ENCODE results near the gene CFAP54. TPM values are rescaled to one million over a fixed set of nuclear protein-coding genes. Genes with fewer than 3 reads are reported as not detected.
A peak's percentile ranks its signal among the peaks of the same experiment; 100 is the strongest.
"Not testable (repeated sequence)": the region's sequence is repeated elsewhere in the genome, so short reads cannot be mapped to it uniquely, and the experiment has no call there.

The CFAP54 gene
- total RNA-seq, 2 donors from 2014 or later = 0.38 to 0.97 TPM

DNA sequence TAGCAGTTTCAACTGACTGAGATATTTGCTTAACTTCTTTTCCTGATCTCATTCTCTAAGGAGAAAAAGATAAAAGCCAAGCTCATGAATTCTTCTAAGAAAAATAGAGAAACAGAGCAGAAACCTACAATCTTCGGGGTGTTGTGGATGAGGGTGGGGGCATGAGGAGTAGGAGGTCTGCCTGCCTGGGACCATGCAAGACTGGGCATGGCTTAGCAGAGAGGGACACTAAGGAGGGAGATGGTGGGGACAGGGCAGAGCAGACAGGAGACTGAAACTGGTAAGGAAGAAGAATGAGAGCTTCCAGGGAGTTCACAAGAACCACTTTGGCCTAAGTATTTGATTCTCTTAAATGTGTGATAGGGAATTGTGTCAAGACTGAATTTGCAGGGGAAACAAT, 188.0 kb downstream of the CFAP54 start:
- no peak for DNase-seq
- no peak for ATAC-seq
- intact Hi-C loops (cut with DNase I) = no loop called here

DNA sequence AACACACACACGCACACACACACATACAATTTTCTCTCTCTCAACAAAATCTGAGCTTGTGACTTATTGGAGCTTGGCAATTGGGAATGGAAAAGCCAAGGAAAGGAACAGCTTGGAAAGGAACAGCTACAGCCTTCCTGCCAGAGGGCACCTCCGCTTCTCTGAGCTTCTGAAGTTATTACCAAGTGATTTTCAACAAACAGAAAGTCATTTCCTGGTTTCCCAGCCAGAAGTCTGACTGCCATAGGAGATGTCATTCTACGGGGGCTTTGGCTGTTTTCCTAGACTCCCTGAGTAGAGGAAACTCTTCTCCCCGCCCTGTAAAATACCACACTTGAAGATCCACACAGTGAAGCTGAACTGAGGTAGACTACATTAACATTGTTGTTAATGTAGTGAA, 198.3 kb downstream of the CFAP54 start:
- intact Hi-C loops (cut with DNase I) = no loop called here
- no peak for ATAC-seq

DNA sequence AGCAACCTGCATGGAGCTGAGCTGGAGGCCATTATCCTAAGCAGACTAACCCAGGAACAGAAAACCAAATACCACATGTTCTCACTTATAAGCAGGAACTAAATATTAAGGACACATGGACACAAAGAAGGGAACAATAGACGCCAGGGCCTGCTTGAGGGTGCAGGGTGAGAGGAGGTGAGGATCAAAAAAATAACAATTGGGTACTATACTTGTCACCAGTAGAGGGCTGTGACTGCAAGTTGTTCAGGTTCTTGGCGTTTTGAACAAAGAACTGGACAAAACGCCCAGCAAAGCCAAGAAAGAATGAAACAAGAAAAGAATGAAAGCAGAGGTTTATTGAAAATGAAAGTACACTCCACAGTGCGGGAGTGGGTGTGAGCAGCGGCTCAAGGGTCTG, 209.1 kb downstream of the CFAP54 start:
- DNase-seq = no peak
- no peak for ATAC-seq
- intact Hi-C loops (cut with DNase I) = no loop called here

More for the DNA sequence above, 198.3 kb downstream of the CFAP54 start:
- no peak for DNase-seq

DNA sequence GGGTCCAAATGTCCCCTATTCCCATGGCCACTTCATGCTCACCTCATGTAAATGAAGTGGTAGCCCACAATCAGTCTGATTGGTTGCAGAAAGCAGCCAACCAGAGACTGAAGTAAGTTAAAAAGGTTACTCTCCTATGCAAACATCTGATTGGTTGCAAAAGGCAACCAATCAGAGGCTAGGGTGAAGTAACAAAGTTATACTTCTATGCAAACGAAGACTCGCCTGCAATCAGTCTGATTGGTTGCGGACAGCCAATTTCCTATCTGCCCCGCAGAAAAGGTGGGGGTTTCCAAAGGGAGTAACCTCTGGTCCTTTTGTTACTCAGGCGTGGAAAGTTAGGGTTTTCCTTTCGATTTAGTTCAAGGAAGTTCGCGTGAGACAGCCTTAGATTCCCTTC, 209.6 kb downstream of the CFAP54 start:
- intact Hi-C loops (cut with DNase I) = no loop called here
- DNase-seq (no peak), ATAC-seq (no peak)

DNA sequence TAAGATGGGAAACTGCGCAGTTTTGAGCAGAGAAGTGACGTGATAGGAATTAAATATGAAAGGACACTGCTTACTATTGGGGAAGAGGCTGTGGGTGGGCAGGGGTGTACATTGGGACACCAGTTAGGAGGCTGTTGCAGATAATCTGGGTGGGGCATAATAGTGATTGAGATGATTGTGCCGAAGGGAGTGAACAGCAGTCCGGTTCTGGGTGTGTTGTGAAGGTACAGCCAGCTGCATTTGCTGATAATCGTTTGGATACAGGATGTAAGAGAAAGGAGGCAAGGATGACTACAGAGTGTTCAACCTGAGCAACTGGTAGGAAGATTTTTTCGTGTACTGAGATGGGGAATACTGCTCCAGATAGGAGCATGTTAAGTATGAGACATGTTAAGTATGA, 212.5 kb downstream of the CFAP54 start:
- ATAC-seq = no peak
- intact Hi-C loops (cut with DNase I) = no loop called here
- no peak for DNase-seq

DNA sequence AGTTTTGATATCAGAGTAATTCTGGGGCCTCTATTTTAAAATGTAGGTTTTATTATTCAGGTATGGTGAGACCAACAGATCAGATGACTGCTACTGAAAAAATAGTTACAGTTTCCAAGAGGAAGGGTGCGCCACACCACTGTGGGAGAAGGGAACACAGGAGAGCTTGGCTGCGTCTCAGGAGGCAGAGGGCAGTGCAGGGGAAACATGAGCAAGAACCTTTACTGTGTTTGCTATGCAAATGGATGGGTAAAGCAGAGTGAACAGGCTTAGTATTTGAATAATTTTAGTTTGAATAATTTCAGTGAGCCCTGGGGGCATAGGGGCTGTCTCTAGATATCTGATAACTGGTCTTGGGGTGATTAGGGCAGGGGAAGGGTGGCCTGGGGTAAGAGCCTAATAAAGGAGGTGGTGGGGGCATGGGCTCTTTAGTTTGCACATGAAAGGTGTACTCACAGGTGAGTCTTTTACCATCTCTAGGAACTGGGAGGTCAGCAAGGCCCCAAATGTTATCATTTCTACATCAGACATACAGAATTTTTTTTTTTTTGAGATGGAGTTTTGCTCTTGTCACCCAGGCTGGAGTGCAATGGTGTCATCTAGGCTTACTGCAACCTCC, 220.9 kb downstream of the CFAP54 start:
- DNase-seq = no peak
- intact Hi-C loops (cut with DNase I) = no loop called here
- no peak for ATAC-seq

DNA sequence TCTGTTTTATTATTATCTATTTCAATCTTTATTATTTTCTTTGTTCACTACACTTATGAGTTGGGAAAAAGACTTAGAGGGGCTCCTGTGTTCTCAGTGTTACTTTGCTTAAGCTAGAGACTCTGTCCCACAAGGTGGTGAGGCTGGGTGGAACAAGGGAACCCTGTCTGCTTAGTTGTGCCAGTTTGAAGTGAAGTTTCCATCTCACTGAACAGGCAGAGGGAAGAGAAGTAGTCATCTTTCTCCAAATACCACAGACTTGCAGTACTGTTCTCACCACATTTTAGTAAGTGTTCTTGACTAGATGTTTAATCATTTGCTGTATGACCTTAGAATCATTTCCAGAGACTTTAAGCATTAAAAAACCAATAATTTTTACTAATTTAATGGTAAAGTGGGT, 222.0 kb downstream of the CFAP54 start:
- intact Hi-C loops (cut with DNase I) = no loop called here
- DNase-seq (no peak), ATAC-seq (no peak)

DNA sequence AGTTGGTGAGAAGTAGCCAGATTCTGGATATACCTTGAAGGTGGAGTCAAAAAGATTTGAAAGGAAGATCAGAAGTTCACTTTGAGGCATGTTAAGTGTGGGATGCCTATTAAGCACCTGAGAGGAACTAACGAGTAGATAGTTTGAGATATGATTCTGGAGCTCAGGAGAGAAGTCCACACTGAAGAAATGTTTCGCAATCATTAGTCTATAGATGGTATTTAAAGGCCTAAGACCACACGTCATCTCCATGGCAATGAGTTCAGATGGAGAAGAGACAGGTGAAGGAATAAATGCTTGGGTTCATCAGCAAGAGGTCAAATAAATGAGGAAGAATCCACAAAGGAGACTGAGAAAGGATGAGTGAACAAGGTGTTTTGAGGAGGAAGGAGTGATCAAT, 224.8 kb downstream of the CFAP54 start:
- DNase-seq (no peak), ATAC-seq (no peak)
- intact Hi-C loops (cut with DNase I) = no loop called here

DNA sequence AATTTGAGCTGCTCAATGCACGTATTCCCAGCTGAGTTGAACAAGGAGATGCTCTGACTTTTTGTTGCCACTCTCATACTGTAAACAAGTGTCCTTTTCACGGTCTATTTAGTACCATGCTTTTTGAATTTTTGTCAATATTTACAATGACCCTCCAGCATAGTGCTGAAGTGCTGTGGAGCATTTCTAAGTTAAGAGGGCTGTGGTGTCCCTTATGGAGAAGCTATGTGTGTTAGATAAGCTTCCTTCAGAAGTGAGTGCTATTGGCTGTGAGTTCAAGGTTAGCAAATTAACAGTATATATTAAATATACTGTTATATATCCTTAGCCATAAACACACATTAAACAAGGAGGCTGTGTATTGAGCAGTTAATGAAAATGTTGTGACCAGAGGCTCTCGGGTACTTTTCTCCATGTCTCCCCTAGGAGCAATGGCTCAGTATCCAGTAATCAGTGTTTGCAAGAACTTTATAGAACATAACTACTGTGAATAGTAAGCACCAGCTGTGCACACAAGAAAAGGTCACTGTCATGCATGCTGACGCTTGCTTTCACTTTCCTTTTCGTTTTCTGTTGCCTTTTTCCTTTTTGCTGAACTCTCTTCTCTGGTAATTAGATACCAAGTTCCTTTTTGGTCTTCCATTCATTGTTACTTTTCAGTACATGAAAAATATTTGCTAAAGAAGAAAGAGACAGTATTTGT, 230.4 kb downstream of the CFAP54 start:
- intact Hi-C loops (cut with DNase I) = no loop called here
- DNase-seq (no peak), ATAC-seq (peak in 1 of 2 donors; percentile 37)

DNA sequence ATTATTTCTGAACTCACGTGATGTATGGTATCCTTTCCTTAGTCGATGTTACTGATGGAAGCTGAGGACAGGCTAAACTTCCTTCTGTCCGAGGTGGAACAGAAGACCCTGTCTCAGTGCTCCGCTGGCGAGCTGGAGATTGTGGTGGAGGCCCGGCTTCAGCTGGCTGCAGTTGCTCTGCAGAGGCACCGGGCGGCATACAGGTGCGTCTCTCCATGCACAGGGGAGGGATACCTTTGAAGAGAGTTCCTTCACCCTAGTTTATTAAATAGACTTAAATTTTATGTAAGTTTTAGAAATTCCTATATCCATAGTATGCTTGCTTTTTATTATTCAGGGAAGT, 231.0 kb downstream of the CFAP54 start:
- peak in 1 of 2 donors; percentile 27 for ATAC-seq
- intact Hi-C loops (cut with DNase I) = no loop called here
- DNase-seq = peak; percentile 22

DNA sequence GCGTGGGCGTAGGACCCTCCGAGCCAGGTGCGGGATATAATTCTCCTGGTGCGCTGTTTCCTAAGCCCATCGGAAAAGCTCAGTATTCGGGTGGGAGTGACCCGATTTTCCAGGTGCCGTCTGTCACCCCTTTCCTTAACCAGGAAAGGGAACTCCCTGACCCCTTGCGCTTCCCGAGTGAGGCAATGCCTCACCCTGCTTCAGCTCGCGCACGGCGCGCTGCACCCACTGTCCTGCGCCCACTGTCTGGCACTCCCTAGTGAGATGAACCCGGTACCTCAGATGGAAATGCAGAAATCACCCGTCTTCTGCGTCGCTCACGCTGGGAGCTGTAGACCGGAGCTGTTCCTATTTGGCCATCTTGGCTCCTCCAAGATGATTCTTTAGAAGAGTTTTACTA, 240.1 kb downstream of the CFAP54 start:
- DNase-seq; intact Hi-C loops (cut with DNase I); ATAC-seq: not testable (repeated sequence)

DNA sequence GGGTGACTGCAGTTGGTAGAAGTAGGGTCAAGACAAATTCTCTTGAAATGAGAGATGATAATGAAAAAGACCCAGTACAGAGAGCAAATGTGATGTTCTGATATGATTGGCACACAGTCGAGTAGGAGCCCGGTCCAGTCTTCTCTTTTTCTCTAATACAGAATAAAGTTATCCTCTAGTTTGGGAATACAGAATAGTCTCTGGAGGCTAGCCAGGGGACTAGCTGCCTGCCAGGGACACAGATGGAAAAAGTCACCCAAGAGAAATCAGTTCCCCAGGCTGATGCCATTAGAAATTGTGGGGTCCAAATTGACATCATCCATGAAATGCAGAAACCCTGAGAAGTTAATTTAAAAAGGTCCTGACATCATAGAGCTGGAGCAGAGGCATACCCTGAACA, 240.5 kb downstream of the CFAP54 start:
- intact Hi-C loops (cut with DNase I) = no loop called here
- ATAC-seq (no peak), DNase-seq (no peak)

DNA sequence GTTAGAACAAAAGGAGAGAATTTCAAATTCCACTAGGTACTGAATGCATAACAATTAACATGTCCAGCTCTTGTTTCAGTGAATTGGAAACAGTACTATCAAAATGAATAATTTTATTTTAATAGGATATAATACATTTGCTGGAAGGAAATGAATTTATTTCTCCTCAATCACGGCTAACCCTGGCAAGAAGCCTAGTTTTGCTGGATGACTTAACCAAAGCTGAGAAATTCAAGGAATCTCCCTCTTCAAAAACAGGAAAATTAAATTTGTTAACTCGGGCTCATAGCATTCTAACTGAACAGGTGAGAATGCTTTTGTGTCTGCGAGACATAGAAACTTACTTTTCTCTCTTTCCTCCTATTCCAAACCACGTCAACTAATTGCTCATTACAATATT, 254.2 kb downstream of the CFAP54 start:
- DNase-seq = no peak
- intact Hi-C loops (cut with DNase I) = no loop called here
- no peak for ATAC-seq

DNA sequence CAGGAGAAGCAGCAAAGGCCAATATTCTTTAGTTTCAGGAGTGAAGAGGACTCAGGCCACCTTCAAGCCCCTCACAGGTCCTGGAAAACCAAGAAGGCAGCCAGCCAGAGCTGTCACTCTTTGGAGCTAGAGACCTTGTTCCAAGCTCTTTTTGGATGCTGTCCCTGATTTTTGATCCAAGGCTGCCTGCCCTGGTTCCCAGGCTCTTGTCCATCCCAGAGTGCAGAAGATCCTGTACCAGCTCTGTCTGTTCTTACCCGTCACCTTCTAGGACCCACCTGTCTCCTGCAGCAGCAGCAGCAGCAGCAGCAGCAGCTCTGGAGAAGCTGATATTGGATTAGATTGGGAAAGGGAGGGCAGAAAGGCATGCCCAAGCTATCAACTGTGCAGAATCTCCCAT, 260.6 kb downstream of the CFAP54 start:
- DNase-seq (no peak), ATAC-seq (no peak)
- intact Hi-C loops (cut with DNase I) = no loop called here

DNA sequence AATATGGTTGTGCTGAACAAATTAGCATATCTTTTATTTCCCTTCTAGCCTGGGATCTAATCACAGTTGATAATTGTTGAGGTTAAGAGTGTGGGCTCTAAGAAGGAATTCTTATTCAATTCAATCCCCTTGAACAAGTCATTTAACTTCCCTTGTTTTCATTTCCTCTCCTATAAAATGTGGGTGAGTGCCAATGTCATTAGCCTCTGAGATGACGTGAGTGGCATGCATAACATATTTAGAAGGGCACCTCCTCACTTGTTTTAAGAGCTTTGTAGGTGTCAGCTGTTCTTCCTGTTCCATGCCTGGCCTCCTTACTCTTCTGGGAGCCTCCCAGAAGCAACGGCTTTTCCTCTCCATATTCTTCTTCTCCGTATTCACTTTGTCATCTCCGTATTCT, 262.2 kb downstream of the CFAP54 start:
- intact Hi-C loops (cut with DNase I) = no loop called here
- no peak for DNase-seq
- no peak for ATAC-seq

DNA sequence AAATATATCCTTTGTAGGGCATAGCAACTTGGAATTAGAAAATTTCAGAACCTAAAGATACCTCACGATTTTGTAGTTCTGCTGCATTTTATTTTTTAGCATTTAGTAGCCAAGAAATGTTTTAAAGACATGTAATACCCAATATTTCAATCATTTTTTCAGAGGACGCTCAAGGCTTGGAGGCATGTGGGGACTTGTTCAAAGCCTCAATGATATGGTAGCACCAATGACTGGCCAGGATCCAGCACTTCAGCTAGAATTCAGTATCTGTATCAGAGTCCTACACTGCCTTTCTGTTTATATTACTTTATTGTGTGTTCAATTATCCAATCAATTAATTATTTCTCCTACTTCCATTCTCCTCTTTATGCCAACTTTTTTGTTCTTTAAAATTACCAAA, 262.8 kb downstream of the CFAP54 start:
- intact Hi-C loops (cut with DNase I) = no loop called here
- ATAC-seq (no peak), DNase-seq (no peak)

DNA sequence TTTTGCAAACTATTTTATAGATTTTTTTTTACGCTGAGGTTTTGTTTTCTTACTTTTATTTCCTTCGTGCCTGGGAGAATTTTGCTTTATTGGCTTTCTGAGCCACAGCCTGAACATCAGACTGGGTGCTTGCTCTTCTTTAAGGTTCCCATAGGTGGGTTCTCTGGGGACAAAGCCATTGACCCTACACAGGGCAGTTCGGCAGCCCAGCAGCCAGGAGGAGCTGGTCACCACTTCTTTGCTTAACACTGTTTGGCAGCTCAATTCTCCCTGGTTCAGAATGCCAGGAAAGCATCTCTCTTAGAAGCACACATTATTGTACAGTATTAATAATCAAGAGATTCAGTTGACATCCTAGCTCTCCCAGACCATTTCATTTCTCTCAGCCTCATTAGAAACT, 276.9 kb downstream of the CFAP54 start:
- ATAC-seq (no peak), DNase-seq (no peak)
- intact Hi-C loops (cut with DNase I) = no loop called here

DNA sequence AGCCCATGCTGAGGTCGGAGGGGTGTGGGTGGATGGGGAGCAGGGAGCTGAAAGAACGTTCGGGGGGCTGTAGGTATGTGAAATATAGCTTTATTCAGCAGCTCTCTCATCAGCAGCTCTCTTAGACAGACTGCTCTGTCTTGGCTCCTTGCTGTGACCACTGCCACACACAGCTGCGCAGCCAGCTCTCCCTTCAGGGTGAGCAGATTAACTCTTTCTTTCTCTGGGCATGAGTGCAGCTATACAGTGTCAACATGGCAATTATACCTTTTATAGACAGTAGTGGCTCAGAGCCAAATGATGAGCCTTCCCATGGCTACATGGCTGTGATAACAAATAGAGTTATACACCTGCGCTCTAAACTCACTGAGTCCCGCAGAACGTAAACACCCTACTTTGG, 280.0 kb downstream of the CFAP54 start:
- ATAC-seq = no peak
- DNase-seq = no peak
- intact Hi-C loops (cut with DNase I) = no loop called here

DNA sequence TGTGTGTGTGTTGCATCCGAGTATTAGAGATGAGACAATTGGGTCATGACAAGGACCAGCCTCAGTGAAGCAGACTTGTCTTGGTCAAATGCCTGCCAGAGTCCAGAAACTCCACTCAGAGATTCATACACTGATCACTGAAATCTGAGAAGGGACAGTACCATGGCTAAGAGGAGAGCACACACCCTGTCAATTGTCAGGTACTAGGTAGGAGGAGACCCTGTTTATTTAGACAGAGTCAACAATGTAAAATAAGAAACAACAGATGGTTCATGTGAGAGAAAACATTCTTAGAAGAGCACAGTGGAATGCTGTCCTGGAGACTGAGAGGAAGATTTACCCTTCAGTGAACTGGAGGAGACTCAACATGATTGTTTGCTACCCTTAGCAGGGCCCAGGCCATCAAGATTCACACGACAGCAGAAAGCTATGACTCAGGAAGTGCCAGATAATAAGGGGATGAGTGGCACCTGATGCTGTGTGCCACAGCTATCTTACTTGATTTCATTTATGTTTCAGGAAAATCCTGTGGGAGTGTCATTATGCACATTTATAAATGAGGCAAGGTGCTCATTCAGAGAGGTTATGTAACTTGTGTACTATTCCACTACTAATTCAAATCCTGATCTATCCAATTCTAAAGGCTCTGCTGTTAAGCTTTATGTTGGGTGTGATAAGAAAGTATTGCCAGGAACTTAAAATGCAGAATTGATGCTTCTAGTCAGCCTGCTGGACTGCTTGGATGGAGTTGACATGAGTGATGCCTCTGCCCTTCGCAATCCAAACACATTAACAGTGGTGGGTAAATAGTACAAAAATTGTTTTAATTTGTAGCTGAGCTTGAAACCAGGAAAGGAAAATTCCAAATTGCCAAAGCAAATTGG, 281.1 kb downstream of the CFAP54 start:
- ATAC-seq (no peak), DNase-seq (no peak)
- intact Hi-C loops (cut with DNase I) = no loop called here

DNA sequence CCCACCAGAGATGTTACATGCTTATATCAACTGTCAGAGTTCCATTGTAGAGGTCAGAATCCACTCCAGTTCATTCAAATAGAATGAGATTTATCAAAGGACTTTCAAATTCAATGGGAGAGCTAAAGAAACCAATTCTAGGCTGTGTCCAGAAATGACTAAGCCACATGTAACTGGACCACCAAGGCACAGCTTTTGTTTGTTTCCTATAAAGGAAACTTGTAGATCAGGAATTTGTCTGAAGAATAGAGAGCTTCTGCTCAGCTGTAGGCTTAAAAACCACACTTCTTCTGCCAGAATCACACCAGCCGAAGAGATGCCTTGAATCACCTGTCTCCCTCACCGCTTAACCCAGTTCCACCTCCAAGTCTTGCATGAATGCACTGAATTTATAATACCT, 283.7 kb downstream of the CFAP54 start:
- ATAC-seq = no peak
- DNase-seq = no peak
- intact Hi-C loops (cut with DNase I) = no loop called here

Measured in left cardiac atrium (tissue), 4 donors.